ENCODE measurements around the gene NOTCH2. TPM values are rescaled to one million over a fixed set of nuclear protein-coding genes. Genes with fewer than 3 reads are reported as not detected.
"Not testable (repeated sequence)": the region's sequence is repeated elsewhere in the genome, so short reads cannot be mapped to it uniquely, and the experiment has no call there.

Gene NOTCH2
- total RNA-seq, 1 experiment from 2014 or later = 53.7 TPM

- not testable (repeated sequence) for H2BK12ac ChIP-seq (ENCODE audit: insufficient read length, low read depth, low read length); H3K27ac ChIP-seq (ENCODE audit: insufficient read length, low read depth, low read length); H2AK5ac ChIP-seq (ENCODE audit: insufficient read length, low read length); H3K27me3 Mint-ChIP-seq (ENCODE audit: low read depth); H3K79me1 ChIP-seq (ENCODE audit: insufficient read depth, low read depth, low read length, poor library complexity, severe bottlenecking); H3K14ac ChIP-seq (ENCODE audit: insufficient read depth, low read length); H2AFZ ChIP-seq (ENCODE audit: low read length); DNase-seq; H3K27me3 ChIP-seq (ENCODE audit: insufficient read depth, low read length); H4K5ac ChIP-seq (ENCODE audit: insufficient read length, low read depth, low read length); H3K18ac ChIP-seq (ENCODE audit: insufficient read length, low read depth, low read length); H2BK15ac ChIP-seq (ENCODE audit: low read depth, low read length); H2BK5ac ChIP-seq (ENCODE audit: insufficient read length, low read length); H3T11ph ChIP-seq (ENCODE audit: low read length); H3K56ac ChIP-seq (ENCODE audit: insufficient read length, low read depth, low read length); H3K4me1 Mint-ChIP-seq; H3K4ac ChIP-seq (ENCODE audit: low read depth, low read length); H2BK120ac ChIP-seq (ENCODE audit: low read depth, low read length, poor library complexity, severe bottlenecking); H3K23ac ChIP-seq (ENCODE audit: insufficient read length, low read depth, low read length); H3K4me3 Mint-ChIP-seq; H4K8ac ChIP-seq (replicated peaks; ENCODE audit: insufficient read length, low read depth, low read length); H3K36me3 Mint-ChIP-seq (ENCODE audit: insufficient read depth in 1 of 3, low read depth in 3 of 3); H3K79me2 ChIP-seq (ENCODE audit: insufficient read depth, low read length); H2BK20ac ChIP-seq (ENCODE audit: low read depth, low read length, poor library complexity, severe bottlenecking); H3K4me1 ChIP-seq (ENCODE audit: insufficient read depth, low read length); H4K91ac ChIP-seq (ENCODE audit: insufficient read length, low read depth, low read length); H3K9ac ChIP-seq (ENCODE audit: extremely low read depth, insufficient read length, low read length); H3K9me3 Mint-ChIP-seq; H4K20me1 ChIP-seq (ENCODE audit: control insufficient read depth, insufficient read depth, insufficient read length); H3K23me2 ChIP-seq (ENCODE audit: insufficient read length, low read depth, low read length, poor library complexity, severe bottlenecking); H3K27ac Mint-ChIP-seq; H3K9me3 ChIP-seq (ENCODE audit: control insufficient read depth, low read depth, low read length); H3K4me2 ChIP-seq (ENCODE audit: insufficient read depth, insufficient read length, low read length)
- no CpG with 5 or more reads among the region's 3 CpGs for WGBS (ENCODE audit: extremely low coverage, insufficient read length, low lambda C conversion rate)
Observed at GRCh38 chr1:120103768-120104167, 34.3 kb upstream of the NOTCH2 start.

GRCh38 chr1:120101593-120101992, 32.1 kb upstream of the NOTCH2 start:
- H3K4ac ChIP-seq (ENCODE audit: low read depth, low read length); H2AFZ ChIP-seq (ENCODE audit: low read length); DNase-seq: not testable (repeated sequence)

More at GRCh38 chr1:120101593-120101992, 32.1 kb upstream of the NOTCH2 start:
- not testable (repeated sequence) for H3K23ac ChIP-seq (ENCODE audit: insufficient read length, low read depth, low read length); H3K79me2 ChIP-seq (ENCODE audit: insufficient read depth, low read length); H3K18ac ChIP-seq (ENCODE audit: insufficient read length, low read depth, low read length); H3K14ac ChIP-seq (ENCODE audit: insufficient read depth, low read length); H3T11ph ChIP-seq (ENCODE audit: low read length); H3K27ac ChIP-seq (ENCODE audit: insufficient read length, low read depth, low read length); H4K91ac ChIP-seq (ENCODE audit: insufficient read length, low read depth, low read length); H3K27me3 Mint-ChIP-seq (ENCODE audit: low read depth); H4K8ac ChIP-seq (replicated peaks; ENCODE audit: insufficient read length, low read depth, low read length); H3K4me1 ChIP-seq (ENCODE audit: insufficient read depth, low read length); H2BK20ac ChIP-seq (ENCODE audit: low read depth, low read length, poor library complexity, severe bottlenecking); H3K4me2 ChIP-seq (ENCODE audit: insufficient read depth, insufficient read length, low read length); H3K27me3 ChIP-seq (ENCODE audit: insufficient read depth, low read length); H2BK5ac ChIP-seq (ENCODE audit: insufficient read length, low read length); H3K9ac ChIP-seq (ENCODE audit: extremely low read depth, insufficient read length, low read length); H4K20me1 ChIP-seq (ENCODE audit: control insufficient read depth, insufficient read depth, insufficient read length); H3K9me3 ChIP-seq (ENCODE audit: control insufficient read depth, low read depth, low read length); H3K9me3 Mint-ChIP-seq; H3K23me2 ChIP-seq (ENCODE audit: insufficient read length, low read depth, low read length, poor library complexity, severe bottlenecking); H3K4me1 Mint-ChIP-seq; H3K56ac ChIP-seq (ENCODE audit: insufficient read length, low read depth, low read length); H3K79me1 ChIP-seq (ENCODE audit: insufficient read depth, low read depth, low read length, poor library complexity, severe bottlenecking); H3K36me3 Mint-ChIP-seq (ENCODE audit: insufficient read depth in 1 of 3, low read depth in 3 of 3); H3K27ac Mint-ChIP-seq; H2BK15ac ChIP-seq (ENCODE audit: low read depth, low read length); H2BK12ac ChIP-seq (ENCODE audit: insufficient read length, low read depth, low read length); H3K4me3 Mint-ChIP-seq; H2AK5ac ChIP-seq (ENCODE audit: insufficient read length, low read length); H2BK120ac ChIP-seq (ENCODE audit: low read depth, low read length, poor library complexity, severe bottlenecking); H4K5ac ChIP-seq (ENCODE audit: insufficient read length, low read depth, low read length)
- no CpG with 5 or more reads among the region's 1 CpG for WGBS (ENCODE audit: extremely low coverage, insufficient read length, low lambda C conversion rate)
